C4-2B (cell line): Measurements from ENCODE around the gene PACSIN2.
"Not testable (repeated sequence)": the region's sequence is repeated elsewhere in the genome, so short reads cannot be mapped to it uniquely, and the experiment has no call there.

Experiments
- H3K27ac ChIP-seq: fragments of 450-650 bp; 2 replicates; pipeline ENCODE4 v1.5.1; 2017
- CTCF ChIP-seq: fragments of 450-650 bp; conservative IDR thresholded peaks from 2 replicates; pipeline ENCODE4 v1.5.1; 2017; ENCODE audit warnings: mild to moderate bottlenecking
- ZFX ChIP-seq: fragments of 450-650 bp; IDR thresholded peaks from 2 replicates; pipeline ENCODE4 v1.6.1; 2017

The PACSIN2 gene

GRCh38 chr22:42977569-42977968, 37.4 kb downstream of the PACSIN2 start:
- no peak overlapping the region for H3K27ac ChIP-seq
- TF ChIP-seq CTCF (no peak), ZFX (no peak)

GRCh38 chr22:42976217-42976933, 38.6 kb downstream of the PACSIN2 start:
- TF ChIP-seq CTCF (no peak), ZFX (no peak)
- H3K27ac ChIP-seq = no peak overlapping the region

GRCh38 chr22:42974223-42974622, 40.7 kb downstream of the PACSIN2 start:
- TF ChIP-seq ZFX (no peak), CTCF (no peak)

GRCh38 chr22:42973536-42973881, 41.4 kb downstream of the PACSIN2 start:
- no peak overlapping the region for H3K27ac ChIP-seq

More at GRCh38 chr22:42974223-42974622, 40.7 kb downstream of the PACSIN2 start:
- no peak overlapping the region for H3K27ac ChIP-seq

GRCh38 chr22:42972649-42973535, 42.1 kb downstream of the PACSIN2 start:
- no peak overlapping the region for H3K27ac ChIP-seq
- TF ChIP-seq ZFX (no peak), CTCF (no peak)

More at GRCh38 chr22:42973536-42973881, 41.4 kb downstream of the PACSIN2 start:
- TF ChIP-seq CTCF (no peak), ZFX (no peak)

- H3K27ac ChIP-seq = not testable (repeated sequence)
Observed at GRCh38 chr22:42971473-42971860, 43.5 kb downstream of the PACSIN2 start.

- no peak overlapping the region for H3K27ac ChIP-seq
- TF ChIP-seq ZFX (no peak), CTCF (no peak)
Observed at GRCh38 chr22:42970029-42970428, 44.9 kb downstream of the PACSIN2 start.
